GM18526 (cell line): ENCODE results near the gene MRFAP1L1.

ENCODE experiments used
- POLR2A ChIP-seq: IDR thresholded peaks from 3 replicates; pipeline ENCODE4 v1.6.1; 2011; ENCODE audit not compliant: insufficient read length; ENCODE audit errors: extremely low read depth

MRFAP1L1 gene

GRCh38 chr4:6709230-6710114 is at the start of gene MRFAP1L1:
Gene MRFAP1L1 (minus strand): TSS chr4:6709865. CDS start chr4:6709629, 236 bp downstream.
- peak; percentile 70 for TF ChIP-seq POLR2A

DNA sequence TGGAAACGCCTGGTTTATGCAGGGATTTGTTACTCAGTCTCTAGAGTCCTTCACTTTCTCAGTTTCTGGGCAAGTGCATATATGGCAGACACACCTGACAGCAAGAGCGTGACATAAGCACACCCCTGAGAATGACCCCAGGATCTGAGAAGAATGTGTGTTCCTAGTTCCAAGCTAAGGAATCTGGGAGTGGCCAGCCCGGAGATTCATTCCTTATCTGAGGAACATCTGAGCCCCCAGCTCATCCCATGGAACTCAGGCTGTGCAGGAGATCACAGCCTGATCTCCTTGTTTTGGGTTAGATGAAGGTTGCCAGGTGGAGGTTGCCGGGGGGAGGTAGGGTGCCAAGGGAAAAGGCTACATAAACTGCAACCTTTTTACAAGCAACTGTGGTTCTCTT is 49.1 kb upstream of the MRFAP1L1 start:
- TF ChIP-seq POLR2A, result no peak

- no peak for TF ChIP-seq POLR2A
These were observed 45.6 kb upstream of the MRFAP1L1 start for GRCh38 chr4:6755088-6755753.

- no peak for TF ChIP-seq POLR2A
These were observed 44.9 kb upstream of the MRFAP1L1 start for GRCh38 chr4:6754481-6755087.

- no peak for TF ChIP-seq POLR2A
These were observed 44.2 kb upstream of the MRFAP1L1 start for GRCh38 chr4:6753891-6754290.

- TF ChIP-seq POLR2A, result no peak
These were observed 43.5 kb upstream of the MRFAP1L1 start for GRCh38 chr4:6753103-6753560.

DNA sequence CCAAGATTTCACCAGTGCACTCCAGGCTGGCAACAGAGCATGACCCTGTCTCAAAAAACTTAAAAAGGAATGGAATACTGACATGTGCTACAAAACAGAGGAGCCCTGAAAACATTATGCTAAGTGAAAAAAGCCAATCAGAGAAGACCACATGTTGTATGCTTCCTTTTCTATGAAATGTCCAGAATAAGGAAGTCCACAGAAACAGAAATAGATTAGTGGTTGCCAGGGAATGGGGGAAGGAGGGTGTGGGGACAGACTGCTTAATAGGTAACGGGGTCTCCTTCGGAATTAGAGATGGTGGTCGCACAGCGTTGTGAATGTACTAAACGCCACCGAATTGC is 42.8 kb upstream of the MRFAP1L1 start:
- TF ChIP-seq POLR2A, result no peak

DNA sequence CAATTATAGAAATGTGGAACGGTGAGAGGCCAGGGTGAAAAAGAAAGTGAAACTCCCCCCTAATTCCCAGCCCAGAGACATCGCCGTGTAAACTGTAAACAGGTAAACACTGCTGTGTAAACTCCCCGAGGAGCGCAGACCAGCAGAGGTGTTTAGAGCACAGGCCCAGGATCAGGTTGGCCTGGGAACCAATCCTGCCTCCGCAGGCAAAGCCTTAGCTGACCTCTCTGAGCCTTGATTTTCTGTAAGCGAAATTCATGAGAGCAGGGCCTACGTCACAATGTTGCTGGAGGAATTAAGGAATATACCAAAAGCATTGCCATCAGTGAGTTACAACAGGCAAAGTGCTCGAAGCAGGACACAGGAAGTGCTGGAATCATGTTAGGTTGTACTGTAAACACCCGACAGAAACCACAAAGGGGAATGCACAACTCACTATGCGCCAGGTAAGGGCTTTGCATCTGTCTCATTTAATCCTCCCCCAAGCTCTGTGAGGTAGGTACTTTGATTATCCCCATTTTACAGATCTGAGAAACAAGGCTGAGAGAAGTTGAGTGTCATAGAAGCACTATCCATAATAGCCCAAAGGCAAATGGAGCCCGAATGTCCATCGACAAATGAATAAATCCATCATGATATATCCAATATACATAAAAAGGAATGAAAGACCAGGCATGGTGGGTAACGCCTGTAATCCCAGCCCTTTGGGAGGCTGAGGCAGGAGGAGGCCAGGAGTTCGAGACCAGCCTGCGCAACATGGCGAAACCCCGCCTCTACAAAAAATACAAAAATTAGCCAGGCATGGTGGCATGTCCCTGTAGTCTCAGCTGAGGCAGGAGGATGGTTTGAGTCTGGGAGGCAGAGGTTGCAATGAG is 42.2 kb upstream of the MRFAP1L1 start:
- no peak for TF ChIP-seq POLR2A

DNA sequence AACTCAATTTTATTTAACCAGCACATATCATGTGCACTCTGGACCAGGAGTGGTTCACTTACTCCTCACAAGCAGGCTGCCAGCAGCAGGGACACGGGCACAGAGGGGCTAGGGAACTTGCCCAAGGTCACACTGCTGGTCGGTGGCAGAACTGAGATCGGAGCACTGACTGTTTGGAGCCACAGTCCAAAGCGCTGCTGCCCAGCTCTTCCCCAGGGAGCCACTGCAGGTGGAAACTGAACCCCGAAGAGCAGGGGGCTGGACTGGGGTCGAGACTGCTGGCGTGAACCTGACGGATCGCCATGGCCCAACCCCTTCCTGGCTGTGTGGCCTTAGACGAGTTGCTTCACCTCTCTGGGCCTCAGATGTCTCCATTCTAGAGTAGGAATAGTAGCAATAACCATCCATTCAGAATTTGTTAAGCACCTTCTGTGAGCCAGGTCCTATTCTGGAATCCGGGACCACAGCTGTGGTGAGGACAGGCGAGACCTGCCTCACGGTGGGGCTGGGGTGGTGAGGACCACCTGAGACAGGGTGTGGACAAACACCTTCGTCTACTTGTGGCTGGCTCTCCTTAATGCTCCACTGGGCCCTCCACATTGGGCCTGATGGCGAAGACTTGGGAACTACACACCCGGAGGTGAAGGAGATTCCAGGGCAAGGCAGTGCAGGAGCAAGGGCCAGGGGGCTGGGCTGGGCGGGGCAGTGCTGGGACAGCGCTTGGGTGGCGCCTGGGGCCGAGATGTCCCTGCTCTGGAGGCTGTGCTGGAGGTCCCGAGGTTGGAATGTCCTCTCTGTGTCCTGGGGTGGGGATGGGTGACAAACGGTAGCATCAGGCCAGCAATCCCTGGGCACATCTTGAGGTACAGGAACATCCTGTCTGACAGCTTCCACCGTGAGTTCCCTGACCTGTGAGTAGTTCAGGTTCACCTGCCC is 40.9 kb upstream of the MRFAP1L1 start:
- TF ChIP-seq POLR2A, result no peak

DNA sequence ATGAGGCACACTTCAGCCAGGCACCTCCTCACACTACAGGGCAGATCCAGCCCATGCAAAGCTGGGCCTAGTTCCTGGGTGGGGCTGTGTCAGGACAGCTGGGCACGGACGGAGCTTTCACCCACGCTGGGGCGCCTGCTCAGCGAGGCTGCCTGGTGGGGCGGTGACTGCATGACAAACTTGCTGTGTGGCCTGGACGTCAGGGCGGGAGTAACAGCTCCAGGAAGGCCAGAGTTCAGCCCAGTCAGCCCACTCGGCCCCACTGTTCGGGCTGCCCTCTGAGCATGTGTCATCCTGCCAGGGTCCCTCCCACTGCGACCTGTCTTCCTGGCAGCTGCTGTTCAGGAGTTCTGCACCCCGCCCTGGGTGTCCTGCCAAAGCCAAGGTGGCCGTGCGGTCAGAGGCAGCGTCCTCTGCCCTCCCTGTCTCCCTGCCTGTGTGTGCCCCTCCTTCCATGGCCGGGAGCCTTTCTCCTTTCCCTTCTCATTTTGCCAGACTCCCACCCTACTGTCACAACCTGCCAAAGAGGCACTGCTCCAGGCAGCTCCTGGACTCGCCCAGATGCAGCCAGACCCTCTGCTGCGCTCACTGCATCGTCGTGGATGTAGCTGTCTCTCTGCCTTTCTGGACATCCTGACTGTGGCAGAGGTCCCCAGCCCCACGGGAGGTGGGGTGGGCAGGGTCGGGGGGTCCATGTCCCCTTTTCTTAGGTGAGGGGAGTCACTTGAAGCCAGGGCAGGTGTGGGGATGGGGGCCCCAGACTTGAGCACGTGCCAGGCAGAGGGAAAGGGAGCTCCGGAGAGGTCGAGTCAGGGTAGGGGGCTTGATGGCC is 39.9 kb upstream of the MRFAP1L1 start:
- no peak for TF ChIP-seq POLR2A

DNA sequence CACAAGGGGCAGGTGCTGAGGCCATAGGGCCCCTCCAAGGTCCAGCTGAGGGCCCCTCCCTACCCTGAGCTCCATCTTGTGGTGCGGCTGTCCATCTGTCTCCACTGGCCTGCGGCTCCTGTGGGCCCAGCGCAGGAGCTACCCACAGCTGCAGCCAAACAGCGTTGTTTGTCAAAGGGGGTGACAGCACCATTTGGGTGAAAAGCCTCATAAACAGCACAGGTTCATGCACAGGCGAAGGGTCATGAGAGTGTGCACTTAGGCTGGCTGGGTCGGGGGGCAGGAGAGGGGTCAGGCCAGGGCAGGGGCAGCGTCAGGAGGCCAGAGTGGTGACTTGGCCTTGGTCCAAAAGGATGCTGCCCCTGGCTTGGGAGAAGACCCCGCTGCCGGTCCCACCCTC is 38.6 kb upstream of the MRFAP1L1 start:
- no peak for TF ChIP-seq POLR2A

DNA sequence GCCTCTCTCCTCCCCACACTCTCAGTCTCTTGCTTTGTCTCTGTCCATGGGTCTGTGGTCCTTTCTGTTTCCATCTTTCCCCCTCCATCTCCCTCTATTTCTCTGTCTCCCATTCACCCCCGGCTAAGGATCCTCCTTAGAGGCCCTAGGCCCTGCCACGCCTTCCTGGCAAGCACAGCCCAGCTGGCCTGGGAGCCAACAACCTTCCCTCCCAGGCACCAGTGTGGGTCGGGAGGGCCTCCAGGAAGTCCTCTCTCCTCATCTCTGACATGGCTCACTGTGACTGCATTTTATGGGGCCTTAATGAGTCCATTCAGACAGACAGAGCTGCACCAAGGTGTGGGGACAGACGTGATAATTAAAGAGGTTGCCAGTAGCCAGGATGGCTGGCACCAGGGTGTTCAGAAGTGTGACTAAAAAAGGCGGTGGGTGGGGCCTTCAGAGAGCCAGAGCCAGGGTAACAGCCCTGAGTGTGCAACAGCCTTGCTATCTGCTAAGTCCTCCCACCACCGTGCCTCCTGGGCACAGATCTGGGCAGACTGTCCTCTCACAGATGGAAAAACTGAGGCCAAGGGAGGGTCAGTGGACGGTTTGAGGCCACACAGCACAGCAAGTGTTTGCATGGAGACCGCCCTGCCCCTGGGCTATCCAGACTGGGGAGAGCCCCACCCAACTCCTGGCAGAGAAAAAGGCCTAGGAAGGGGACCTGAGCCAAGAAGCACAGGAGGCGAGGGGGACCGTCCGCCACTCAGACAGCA is 37.8 kb upstream of the MRFAP1L1 start:
- no peak for TF ChIP-seq POLR2A
